Right lobe of liver (tissue), 4 donors: ENCODE results near the gene KCNH5.

Source experiments
- POLR2A ChIP-seq: fragments of 450-650 bp; IDR thresholded peaks from one replicate; pipeline ENCODE4 v1.6.1; 2017; ENCODE audit warnings: antibody characterized with exemption, mild to moderate bottlenecking
- TF ChIP-seq, protein P1 (sequence below), 4 donors: fragments of 200-600 bp in 3 of 4; fragments of 450-650 bp in 1 of 4; IDR thresholded peaks; one replicate each; pipeline versions ENCODE4 v1.5.1 to v1.8.0; 2016 to 2022; ENCODE audit warnings: antibody characterized with exemption in 4 of 4, mild to moderate bottlenecking in 2 of 4
- donor health status: DM: no; HTN: no; CAD: no.
- donor health status: DM: no; HTN: no; CAD: no.
- donor health status: DM: no; HTN: yes; CAD: no.

GRCh38 chr14:62980693-62981092 lies 64.6 kb downstream of the KCNH5 start:
- TF ChIP-seq, protein P1, sequence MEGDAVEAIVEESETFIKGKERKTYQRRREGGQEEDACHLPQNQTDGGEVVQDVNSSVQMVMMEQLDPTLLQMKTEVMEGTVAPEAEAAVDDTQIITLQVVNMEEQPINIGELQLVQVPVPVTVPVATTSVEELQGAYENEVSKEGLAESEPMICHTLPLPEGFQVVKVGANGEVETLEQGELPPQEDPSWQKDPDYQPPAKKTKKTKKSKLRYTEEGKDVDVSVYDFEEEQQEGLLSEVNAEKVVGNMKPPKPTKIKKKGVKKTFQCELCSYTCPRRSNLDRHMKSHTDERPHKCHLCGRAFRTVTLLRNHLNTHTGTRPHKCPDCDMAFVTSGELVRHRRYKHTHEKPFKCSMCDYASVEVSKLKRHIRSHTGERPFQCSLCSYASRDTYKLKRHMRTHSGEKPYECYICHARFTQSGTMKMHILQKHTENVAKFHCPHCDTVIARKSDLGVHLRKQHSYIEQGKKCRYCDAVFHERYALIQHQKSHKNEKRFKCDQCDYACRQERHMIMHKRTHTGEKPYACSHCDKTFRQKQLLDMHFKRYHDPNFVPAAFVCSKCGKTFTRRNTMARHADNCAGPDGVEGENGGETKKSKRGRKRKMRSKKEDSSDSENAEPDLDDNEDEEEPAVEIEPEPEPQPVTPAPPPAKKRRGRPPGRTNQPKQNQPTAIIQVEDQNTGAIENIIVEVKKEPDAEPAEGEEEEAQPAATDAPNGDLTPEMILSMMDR (IDR thresholded peaks at IDR 0.05) = no peak
- no peak for TF ChIP-seq POLR2A
